Measurements from ENCODE around the gene C10orf120. TPM values are rescaled to one million over a fixed set of nuclear protein-coding genes. Genes with fewer than 3 reads are reported as not detected.

The C10orf120 gene
- total and polyA plus RNA-seq, 2 experiments from 2014 or later = not detected

DNA sequence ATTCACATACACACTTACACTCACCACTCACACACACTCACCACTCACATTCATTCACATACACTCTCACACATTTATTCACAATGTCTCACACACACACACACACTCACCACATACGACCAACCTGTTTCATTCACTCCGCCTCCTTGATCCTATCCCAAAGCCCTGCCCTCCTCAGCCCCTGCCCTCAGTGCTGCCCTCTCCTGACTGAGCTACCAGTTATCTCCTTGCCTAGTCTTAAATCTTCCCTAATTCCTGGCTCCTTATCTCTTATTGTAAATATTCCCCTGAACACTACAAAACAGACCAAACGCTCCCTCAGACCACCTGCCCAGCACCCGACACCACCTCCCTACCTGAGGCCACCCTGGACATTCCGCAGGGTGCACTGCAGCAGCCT is 26.1 kb upstream of the C10orf120 start:
- no peak overlapping the region for H3K27ac Mint-ChIP-seq
- no peaks in the 10 kb centered on the region for H3K27me3 ChIP-seq (ENCODE audit: insufficient read depth)
- peak overlapping the region; percentile 57; the same call in 1 of the 2 replicates for H2AFZ ChIP-seq
- no peaks in the 10 kb centered on the region for H3K79me2 ChIP-seq (replicated peaks; ENCODE audit: insufficient read depth)
- no peaks in the 10 kb centered on the region for H4K20me1 ChIP-seq (replicated peaks; ENCODE audit: insufficient read depth)
- no peaks in the 10 kb centered on the region; the same call in 2 of the 3 replicates for H3K4me1 Mint-ChIP-seq
- H3K4me2 ChIP-seq = no peak overlapping the region
- no peak overlapping the region for H3K27ac ChIP-seq (ENCODE audit: low read depth)
- no peaks in the 10 kb centered on the region for H3K9me3 Mint-ChIP-seq
- no peak overlapping the region for H3K4me3 ChIP-seq
- no peaks in the 10 kb centered on the region for H3K4me1 ChIP-seq (ENCODE audit: insufficient read depth)
- DNase-seq (ENCODE audit: low spot score) = peak; percentile 47
- no peak overlapping the region for H3K4me3 Mint-ChIP-seq
- peak; percentile 93 for ATAC-seq
- no peaks in the 10 kb centered on the region for H3K36me3 Mint-ChIP-seq (ENCODE audit: low read depth)
- H3F3A ChIP-seq (replicated peaks; ENCODE audit: low read depth) = no peaks in the 10 kb centered on the region
- TF ChIP-seq POLR2AphosphoS5 (IDR thresholded peaks at IDR 0.05; ENCODE audit: low read depth) (no peak), CTCF (conservative IDR thresholded peaks at IDR 0.05; ENCODE audit: low read depth in 2 of 2) (peak; percentile 55 to 66)
- H3K36me3 ChIP-seq (ENCODE audit: insufficient read depth) = no peaks in the 10 kb centered on the region
- H3K9me2 ChIP-seq (ENCODE audit: insufficient read depth) = 0 out of 2 replicates have a peak, but pooled peaks cover 8% of the 10 kb centered on the region
- no peaks in the 10 kb centered on the region for H3K27me3 Mint-ChIP-seq (ENCODE audit: insufficient read depth, low read depth, poor library complexity)

GRCh38 chr10:122725006-122725405 is 25.4 kb upstream of the C10orf120 start:
- Histone ChIP-seq H3K4me2 (no peak overlapping the region), H3F3A (replicated peaks; ENCODE audit: low read depth) (no peaks in the 10 kb centered on the region), H4K20me1 (replicated peaks; ENCODE audit: insufficient read depth) (no peaks in the 10 kb centered on the region), H3K36me3 (ENCODE audit: insufficient read depth) (no peaks in the 10 kb centered on the region), H3K4me3 (no peak overlapping the region), H3K27me3 (ENCODE audit: insufficient read depth) (no peaks in the 10 kb centered on the region), H3K9me2 (ENCODE audit: insufficient read depth) (0 out of 2 replicates have a peak, but pooled peaks cover 8% of the 10 kb centered on the region), H3K79me2 (replicated peaks; ENCODE audit: insufficient read depth) (no peaks in the 10 kb centered on the region), H3K27ac (ENCODE audit: low read depth) (no peak overlapping the region), H2AFZ (no peak overlapping the region), H3K4me1 (ENCODE audit: insufficient read depth) (no peaks in the 10 kb centered on the region)
- Mint-ChIP-seq H3K27ac (no peak overlapping the region), H3K36me3 (ENCODE audit: low read depth) (no peaks in the 10 kb centered on the region), H3K9me3 (no peaks in the 10 kb centered on the region), H3K4me3 (no peak overlapping the region), H3K27me3 (ENCODE audit: insufficient read depth, low read depth, poor library complexity) (no peaks in the 10 kb centered on the region), H3K4me1 (no peaks in the 10 kb centered on the region; the same call in 2 of the 3 replicates)
- TF ChIP-seq STAT1 (IDR thresholded peaks at IDR 0.05; ENCODE audit: unreplicated experiment) (no peak), ZNF114 (CRISPR knock-in tag; IDR thresholded peaks at IDR 0.05) (no peak), JUNB (IDR thresholded peaks at IDR 0.05; ENCODE audit: unreplicated experiment) (no peak)
- TF ChIP-seq, protein P1, sequence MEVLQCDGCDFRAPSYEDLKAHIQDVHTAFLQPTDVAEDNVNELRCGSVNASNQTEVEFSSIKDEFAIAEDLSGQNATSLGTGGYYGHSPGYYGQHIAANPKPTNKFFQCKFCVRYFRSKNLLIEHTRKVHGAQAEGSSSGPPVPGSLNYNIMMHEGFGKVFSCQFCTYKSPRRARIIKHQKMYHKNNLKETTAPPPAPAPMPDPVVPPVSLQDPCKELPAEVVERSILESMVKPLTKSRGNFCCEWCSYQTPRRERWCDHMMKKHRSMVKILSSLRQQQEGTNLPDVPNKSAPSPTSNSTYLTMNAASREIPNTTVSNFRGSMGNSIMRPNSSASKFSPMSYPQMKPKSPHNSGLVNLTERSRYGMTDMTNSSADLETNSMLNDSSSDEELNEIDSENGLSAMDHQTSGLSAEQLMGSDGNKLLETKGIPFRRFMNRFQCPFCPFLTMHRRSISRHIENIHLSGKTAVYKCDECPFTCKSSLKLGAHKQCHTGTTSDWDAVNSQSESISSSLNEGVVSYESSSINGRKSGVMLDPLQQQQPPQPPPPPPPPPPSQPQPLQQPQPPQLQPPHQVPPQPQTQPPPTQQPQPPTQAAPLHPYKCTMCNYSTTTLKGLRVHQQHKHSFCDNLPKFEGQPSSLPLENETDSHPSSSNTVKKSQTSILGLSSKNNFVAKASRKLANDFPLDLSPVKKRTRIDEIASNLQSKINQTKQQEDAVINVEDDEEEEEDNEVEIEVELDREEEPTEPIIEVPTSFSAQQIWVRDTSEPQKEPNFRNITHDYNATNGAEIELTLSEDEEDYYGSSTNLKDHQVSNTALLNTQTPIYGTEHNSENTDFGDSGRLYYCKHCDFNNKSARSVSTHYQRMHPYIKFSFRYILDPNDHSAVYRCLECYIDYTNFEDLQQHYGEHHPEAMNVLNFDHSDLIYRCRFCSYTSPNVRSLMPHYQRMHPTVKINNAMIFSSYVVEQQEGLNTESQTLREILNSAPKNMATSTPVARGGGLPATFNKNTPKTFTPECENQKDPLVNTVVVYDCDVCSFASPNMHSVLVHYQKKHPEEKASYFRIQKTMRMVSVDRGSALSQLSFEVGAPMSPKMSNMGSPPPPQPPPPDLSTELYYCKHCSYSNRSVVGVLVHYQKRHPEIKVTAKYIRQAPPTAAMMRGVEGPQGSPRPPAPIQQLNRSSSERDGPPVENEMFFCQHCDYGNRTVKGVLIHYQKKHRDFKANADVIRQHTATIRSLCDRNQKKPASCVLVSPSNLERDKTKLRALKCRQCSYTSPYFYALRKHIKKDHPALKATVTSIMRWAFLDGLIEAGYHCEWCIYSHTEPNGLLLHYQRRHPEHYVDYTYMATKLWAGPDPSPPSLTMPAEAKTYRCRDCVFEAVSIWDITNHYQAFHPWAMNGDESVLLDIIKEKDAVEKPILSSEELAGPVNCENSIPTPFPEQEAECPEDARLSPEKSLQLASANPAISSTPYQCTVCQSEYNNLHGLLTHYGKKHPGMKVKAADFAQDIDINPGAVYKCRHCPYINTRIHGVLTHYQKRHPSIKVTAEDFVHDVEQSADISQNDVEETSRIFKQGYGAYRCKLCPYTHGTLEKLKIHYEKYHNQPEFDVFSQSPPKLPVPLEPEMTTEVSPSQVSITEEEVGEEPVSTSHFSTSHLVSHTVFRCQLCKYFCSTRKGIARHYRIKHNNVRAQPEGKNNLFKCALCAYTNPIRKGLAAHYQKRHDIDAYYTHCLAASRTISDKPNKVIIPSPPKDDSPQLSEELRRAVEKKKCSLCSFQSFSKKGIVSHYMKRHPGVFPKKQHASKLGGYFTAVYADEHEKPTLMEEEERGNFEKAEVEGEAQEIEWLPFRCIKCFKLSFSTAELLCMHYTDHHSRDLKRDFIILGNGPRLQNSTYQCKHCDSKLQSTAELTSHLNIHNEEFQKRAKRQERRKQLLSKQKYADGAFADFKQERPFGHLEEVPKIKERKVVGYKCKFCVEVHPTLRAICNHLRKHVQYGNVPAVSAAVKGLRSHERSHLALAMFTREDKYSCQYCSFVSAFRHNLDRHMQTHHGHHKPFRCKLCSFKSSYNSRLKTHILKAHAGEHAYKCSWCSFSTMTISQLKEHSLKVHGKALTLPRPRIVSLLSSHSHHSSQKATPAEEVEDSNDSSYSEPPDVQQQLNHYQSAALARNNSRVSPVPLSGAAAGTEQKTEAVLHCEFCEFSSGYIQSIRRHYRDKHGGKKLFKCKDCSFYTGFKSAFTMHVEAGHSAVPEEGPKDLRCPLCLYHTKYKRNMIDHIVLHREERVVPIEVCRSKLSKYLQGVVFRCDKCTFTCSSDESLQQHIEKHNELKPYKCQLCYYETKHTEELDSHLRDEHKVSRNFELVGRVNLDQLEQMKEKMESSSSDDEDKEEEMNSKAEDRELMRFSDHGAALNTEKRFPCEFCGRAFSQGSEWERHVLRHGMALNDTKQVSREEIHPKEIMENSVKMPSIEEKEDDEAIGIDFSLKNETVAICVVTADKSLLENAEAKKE (CRISPR knock-in tag; IDR thresholded peaks at IDR 0.05) = no peak
- TF ChIP-seq, protein P2, sequence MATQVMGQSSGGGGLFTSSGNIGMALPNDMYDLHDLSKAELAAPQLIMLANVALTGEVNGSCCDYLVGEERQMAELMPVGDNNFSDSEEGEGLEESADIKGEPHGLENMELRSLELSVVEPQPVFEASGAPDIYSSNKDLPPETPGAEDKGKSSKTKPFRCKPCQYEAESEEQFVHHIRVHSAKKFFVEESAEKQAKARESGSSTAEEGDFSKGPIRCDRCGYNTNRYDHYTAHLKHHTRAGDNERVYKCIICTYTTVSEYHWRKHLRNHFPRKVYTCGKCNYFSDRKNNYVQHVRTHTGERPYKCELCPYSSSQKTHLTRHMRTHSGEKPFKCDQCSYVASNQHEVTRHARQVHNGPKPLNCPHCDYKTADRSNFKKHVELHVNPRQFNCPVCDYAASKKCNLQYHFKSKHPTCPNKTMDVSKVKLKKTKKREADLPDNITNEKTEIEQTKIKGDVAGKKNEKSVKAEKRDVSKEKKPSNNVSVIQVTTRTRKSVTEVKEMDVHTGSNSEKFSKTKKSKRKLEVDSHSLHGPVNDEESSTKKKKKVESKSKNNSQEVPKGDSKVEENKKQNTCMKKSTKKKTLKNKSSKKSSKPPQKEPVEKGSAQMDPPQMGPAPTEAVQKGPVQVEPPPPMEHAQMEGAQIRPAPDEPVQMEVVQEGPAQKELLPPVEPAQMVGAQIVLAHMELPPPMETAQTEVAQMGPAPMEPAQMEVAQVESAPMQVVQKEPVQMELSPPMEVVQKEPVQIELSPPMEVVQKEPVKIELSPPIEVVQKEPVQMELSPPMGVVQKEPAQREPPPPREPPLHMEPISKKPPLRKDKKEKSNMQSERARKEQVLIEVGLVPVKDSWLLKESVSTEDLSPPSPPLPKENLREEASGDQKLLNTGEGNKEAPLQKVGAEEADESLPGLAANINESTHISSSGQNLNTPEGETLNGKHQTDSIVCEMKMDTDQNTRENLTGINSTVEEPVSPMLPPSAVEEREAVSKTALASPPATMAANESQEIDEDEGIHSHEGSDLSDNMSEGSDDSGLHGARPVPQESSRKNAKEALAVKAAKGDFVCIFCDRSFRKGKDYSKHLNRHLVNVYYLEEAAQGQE (IDR thresholded peaks at IDR 0.05; ENCODE audit: unreplicated experiment) = no peak
- DNase-seq (ENCODE audit: low spot score) (no peak), ATAC-seq (no peak)

Data from GM23338 (cell line).